ACHN (cell line): Measurements from ENCODE around the gene INO80.
A peak's percentile ranks its signal among the peaks of the same experiment; 100 is the strongest.
"Not testable (repeated sequence)": the region's sequence is repeated elsewhere in the genome, so short reads cannot be mapped to it uniquely, and the experiment has no call there.

ENCODE experiments used
- DNase-seq: peaks from one replicate; pipeline ENCODE4 v3.0.0-alpha.2; 2015
- in situ Hi-C: cut with HindIII; loops from 2 replicates; pipeline ENCODE4 v1.10.0; 2017; ENCODE audit warnings: low sequenced_read_pairs, low pct_ligation_motif_present, low pct_unique_long_range_greater_than_20kb

The INO80 gene

DNA sequence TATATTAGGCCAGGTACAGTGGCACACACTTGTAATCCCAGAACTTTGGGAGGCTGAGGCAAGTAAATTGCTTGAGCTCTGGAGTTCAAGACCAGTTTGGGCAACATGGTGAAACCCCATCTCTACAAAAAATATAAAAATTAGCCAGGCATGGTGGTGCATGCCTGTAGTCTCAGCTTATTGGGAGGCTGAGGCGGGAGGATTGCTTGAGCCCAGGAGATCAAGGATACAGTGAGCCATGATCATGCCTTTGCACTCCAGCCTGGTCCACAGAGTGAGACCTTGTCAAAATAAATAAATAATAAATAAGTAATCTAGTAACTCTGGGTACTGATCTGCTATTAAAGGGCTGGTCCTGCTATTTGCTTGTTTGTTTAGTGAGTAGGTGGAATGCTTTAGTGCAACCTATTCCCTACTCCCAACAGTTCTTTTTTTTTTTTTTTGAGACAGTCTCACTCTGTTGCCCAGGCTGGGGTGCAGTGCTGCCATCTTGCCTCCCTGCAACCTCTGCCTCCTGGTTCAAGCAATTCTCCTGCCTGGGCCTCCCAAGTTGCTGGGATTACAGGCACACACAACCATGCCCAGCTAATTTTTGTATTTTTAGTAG lies 9.1 kb upstream of the INO80 start:
- in situ Hi-C loops, result no loop called here
- DNase-seq, result no peak

DNA sequence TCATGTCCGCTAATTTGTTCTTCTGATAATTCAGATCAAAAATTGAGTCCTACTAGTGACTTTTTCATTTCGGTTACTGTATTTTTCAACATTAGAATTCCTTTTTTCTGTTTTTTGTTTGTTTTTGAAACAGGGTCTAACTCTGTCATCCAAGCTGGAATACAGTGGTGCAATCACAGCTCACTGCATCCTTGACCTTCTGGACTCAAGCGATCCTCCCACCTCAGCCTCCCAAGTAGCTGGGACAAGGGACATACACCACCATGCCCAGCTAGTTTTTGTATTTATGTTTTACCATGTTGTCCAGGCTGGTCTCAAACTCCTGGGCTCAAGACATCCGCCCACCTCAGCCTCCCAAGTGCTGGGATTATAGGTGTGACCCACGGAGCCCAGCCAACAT lies 8.0 kb upstream of the INO80 start:
- DNase-seq, result no peak
- in situ Hi-C loops, result no loop called here

DNA sequence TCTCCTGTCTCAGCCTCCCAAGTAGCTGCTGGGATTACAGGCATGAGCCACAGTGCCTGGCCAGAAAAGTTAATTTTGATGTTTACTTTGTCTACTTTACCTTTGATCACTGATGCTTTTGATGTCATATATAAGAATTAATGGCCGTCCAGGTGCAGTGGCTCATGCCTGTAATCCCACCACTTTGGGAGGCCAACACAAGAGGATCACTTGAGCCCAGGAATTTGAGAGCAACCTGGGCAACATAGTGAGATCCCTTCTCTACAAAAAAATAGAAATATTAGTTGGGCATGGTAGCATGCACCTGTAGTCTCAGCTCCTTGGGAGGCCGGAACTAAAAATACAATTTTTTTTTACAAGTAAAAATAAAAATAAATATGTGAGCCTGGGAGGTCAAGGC lies 6.8 kb upstream of the INO80 start:
- no peak for DNase-seq
- in situ Hi-C loops, result no loop called here

DNA sequence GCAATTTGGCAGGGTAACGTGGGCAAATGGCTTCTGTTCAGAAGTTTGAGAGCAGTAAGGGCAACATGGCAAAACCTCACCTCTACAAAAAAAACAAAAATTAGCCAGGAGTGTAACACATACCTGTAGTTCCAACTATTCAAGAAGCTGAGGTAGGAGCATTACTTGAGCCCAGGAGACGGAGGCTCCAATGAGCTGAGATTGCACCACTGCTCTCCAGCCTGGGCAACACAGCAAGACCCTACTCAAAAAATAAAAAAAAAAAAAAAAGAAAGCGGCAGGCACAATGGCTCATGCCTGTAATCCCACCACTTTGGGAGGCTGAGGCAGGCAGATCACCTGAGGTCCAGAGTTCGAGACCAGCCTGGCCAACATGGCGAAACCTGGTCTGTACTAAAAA lies 5.9 kb upstream of the INO80 start:
- in situ Hi-C loops, result no loop called here
- no peak for DNase-seq

DNA sequence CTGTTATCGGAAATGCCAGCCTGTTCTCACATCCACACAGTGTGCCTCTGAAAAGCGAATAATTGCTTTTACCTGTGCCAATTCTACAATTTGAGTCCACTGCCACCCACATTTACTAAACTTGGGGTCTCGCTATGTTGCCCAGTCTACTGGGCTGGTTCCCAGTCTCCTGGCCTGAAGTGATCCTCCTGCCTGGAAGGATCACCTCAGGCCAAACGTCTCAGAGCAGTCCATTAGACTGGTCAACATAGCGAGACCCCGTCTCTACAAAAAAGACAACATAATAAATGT lies 827 bp upstream of the INO80 start:
- in situ Hi-C loops, result no loop called here
- DNase-seq, result no peak

DNA sequence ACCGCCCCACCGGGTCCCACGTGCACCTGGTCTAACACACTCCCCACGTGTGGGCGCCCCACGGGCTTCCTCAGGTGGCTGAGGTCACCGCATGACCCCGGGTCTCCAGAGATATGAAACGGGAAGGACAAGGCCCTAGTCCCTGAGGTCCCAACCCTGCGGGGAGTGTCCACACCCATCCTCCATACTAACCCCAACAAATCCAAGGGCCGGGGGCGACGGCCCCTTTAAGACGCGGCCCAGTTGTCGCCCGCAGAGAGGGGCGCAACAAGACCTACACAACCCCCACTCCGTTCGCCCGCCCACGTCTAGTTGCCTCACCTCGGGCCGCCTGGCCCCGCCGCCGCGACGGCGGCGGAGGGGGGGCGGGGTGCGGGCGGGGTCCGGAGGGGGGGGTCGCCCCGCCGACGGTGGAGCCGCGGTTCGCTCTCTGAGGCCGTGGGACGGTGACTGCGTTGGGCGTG lies 396 bp downstream of the INO80 start:
- in situ Hi-C loops, result no loop called here
- DNase-seq, result peak; percentile 35

DNA sequence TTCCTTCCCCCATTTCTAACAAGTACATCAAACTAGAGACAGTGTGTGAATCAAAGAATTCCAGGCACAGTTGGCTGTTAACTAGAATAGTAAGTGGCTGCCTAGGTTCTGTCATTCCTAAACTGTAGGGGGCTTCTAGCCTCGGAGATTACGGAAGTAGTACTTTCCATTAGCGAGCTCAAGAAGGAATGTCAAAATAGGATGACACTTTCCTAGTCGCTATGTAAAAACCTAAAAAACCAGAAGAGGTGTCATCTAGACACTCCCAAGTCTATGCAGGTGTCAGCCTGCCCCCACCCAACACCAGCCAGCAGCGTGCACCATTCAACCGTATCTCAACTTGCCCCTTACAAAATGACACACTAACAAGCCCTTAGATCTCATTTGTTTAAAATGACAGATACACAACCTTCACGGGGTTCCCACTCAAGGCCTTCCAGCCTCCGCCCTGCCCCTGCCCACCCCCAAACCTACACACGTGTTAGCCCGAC lies 874 bp downstream of the INO80 start:
- DNase-seq, result peak; percentile 46
- in situ Hi-C loops, result no loop called here

DNA sequence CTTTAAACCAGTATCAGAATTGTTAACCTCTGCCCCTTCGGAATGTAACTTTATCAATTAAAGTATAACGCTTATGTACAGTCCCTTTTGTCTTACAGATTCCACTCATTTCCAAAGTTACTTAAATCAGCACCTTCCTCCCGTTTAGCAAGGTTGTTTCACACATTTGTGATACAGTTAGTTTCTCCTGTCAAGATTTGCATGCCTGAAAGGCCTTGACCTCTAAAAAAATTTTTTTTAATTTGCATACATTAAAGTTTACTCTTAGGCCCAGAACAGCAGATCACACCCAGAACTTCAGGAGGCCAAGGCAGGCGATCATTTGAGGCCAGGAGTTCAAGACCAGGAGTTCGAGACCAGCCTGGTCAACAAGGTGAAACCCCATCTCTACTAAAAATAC lies 9.1 kb downstream of the INO80 start:
- in situ Hi-C loops, result no loop called here
- DNase-seq, result no peak

DNA sequence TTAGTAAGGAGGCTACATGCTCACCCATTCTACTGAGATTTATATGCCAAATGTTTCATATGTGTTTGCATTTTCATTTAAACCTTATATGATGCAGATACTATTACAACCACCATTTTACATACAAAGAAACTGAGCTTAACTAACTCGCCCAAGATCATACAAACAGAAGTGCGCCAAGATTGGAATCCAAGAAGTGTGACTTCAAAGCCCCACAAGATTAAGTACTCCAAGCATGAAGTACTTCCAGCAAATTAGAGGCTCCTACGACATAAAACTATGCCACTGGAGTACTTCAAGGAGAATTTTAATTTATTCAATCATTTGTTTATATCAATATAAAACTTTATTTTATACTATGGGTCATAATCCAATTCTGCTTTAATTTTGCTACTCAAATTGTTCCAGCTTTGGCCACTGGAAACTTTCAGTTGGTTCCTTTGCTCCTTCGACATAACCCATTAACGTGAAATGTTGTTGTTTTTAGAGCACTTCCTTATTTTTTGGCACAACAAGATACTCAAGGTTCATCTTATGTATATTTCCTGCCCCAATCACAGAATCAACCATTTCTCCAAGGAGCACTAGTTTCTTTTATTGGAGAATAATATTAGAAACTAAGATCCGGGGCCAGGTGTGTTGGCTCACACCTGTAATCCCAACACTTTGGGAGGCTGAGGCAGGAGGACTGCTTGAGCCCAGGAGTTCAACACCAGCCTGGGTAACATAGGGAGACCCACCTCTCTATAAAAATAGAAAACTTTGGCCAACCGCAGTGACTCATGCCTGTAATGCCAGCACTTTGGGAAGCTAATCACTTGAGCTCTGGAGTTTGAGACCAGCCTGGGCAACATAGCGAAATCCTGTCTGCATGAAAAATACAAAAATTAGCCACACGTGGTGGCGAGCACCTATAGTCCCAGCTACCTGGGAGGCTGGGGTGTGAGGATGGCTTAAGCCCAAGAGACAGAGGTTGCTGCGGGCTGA lies 10.4 kb downstream of the INO80 start:
- in situ Hi-C loops, result no loop called here

DNA sequence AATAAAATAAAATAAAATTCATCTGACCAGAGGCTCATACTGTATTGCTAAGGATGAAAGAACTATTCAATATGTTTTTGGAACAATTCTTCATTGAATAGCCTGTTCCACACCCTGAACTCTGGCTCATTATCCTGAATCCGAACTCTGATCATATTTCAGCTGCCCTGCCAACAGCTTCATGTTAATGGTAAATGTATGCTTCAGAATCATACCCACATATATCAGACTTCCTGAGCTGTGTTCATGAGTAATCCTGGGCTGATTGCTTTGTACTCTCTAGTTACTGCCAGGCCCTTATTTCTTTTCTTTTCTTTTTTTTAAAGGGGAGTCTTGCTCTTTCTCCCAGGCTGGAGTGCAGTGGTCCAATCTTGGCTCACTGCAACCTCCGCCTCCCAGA lies 11.8 kb downstream of the INO80 start:
- no peak for DNase-seq
- in situ Hi-C loops, result no loop called here

More for the DNA sequence above, 10.4 kb downstream of the INO80 start:
- no peak for DNase-seq

DNA sequence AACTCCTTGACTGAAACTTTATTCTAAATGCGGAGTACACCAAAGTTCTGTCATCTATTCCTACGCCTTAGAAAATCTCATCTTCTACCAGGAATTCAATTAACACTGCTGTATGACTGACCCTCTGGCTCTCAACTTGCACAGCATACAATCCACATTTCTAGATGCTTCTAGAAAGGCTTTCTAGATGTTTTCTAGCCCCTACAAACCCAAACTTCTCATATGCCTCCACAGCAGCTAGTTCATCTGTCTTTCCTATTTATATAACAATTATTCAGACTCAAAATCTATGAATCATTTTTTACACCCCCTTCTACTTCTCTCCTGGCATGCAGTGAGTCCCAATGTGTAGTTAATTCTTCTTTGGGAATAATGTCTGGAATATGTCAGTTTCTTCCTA lies 13.2 kb downstream of the INO80 start:
- in situ Hi-C loops, result no loop called here
- DNase-seq, result no peak

DNA sequence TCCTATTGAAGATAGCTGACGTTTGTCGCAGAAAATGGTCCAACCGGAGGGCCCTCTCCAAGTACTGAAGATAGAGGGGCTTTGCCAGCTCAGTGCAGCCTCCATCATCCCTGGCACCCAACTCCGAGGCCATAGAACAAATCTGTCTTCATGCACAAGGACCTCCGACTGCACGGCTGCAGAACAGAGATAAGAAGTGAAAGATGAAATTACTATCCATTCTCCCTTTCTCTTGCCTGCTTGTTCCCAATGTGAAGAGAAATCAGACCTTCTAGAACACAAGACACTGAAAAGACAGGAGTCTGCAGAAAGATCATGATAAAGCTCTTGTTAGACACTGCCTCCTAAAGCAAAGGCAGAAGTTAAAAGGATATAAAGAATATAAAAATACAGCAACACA lies 19.9 kb downstream of the INO80 start:
- no peak for DNase-seq
- in situ Hi-C loops, result no loop called here

DNA sequence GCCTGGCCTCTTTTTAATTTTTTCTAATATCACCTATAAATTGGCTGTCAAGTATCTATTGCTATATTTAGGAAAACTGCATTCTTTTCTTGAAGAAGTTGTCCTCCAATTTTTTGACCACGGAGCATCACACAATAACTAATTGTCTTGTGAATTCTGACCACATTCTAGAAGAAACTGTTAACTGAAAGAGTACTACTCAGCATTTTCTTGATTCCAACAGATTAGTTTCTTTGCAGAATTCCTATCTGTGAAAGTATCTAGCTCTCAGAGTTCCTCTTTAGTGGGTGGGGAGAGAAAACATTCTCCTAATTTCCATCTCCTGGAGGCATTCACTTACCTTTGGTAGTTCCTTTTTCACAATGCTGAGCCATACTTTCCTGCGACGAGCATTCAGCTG lies 31.1 kb downstream of the INO80 start:
- in situ Hi-C loops, result no loop called here
- no peak for DNase-seq

DNA sequence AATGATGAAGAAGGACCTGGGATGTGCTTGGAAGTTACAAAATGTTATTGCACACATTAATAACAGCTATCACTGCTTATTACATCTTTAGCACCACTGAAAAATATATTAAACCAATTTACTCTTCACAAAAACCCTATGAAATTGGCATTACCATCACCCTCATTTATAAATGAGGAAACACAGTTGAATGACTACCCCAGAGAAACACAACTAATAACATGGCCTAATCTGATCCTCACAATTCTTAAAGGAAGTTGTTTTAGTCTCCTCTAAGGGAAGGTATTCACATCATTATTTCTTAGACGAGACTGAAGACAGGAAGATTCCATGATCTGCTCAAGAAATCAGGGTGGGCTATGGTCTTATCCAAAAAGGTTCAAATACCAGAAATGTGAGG lies 35.9 kb downstream of the INO80 start:
- in situ Hi-C loops, result no loop called here
- no peak for DNase-seq

DNA sequence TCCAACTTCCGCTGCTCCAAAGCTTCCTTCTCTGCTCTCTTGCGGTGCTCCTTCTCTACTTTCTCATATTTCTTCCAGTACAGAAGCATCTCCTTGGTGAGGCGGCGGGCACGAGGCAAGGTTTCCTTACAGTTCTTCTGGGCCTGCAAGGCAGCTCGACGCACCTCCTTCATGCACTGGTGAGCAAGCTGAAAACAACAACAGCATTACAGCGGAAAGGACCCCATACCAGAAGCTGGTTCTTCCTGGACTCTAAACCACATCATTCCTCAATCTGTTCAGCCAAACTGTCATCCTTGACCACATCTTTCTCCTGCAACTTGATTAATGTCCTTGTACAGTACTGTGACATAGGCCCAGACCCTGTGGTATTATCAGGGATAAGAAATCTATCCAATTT lies 36.4 kb downstream of the INO80 start:
- in situ Hi-C loops, result no loop called here
- DNase-seq, result no peak

DNA sequence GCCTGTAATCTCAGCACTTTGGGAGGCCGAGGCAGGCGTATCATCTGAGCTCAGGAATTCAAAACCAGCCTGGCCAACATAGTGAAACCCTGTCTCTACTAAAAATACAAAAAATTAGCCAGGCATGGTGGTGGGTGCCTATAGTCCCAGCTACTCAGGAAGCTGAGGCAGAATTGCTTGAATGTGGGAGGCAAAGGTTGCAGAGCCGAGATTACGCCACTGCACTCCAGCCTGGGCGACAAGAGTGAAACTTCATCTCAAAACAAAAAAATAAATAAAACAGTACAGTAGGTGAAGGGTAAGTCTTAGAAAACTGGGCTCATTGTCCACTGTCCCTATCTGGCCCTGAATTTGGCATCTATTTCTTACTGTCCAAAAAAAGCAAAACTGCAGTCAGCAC lies 37.2 kb downstream of the INO80 start:
- in situ Hi-C loops, DNase-seq: not testable (repeated sequence)

DNA sequence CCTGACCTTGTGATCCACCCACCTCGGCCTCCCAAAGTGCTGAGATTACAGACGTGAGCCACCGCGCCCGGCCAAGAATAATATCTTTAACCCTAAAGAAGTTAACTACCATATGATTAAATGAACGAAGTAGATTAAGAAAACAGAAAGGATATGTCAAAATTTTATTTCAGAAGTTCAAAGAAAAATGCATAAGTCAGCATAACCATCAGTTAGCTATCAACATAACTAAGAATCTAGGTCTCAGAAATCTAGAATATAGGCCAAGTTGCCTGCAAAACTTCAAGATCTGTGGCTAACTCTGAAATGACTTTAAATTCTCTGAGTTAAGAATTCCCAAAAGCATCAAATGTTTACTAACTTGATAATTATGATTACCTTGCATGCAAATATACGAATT lies 38.0 kb downstream of the INO80 start:
- DNase-seq, result no peak
- in situ Hi-C loops, result no loop called here

DNA sequence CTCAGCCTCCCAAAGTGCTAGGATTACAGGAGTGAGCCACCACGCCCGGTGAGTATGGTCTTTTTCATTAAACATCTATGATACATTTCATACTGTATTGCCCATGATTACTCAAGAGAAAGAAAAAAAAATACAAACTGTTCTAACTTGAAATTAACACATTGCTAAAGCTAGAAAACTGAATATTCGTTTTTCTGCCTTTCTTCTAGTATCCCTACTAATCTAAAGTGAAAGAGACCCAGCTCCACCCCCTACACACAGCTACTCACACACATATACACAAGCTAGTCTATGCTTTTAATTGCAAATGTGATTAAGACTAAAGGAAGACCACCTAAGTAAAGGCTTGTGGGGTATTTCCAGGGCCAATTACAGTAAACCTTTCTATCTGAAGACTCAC lies 43.1 kb downstream of the INO80 start:
- no peak for DNase-seq
- in situ Hi-C loops, result no loop called here

DNA sequence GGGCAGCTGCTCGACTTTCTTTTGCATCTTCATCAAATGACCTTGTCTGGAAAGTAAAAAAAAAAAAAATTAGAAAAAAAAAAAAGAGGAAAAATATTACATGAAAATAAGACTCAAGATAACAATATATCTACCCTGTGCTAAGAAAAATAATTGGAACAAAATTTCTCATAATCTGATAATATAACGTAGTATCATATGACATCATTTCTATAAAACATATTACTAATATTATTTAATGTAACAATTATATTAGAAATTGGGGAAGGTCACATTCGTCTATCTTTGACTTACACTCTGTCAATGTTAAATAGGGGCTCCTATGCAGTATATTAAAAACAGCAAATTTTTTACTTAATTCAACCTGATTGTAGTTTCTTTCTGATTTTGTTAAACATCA lies 44.1 kb downstream of the INO80 start:
- in situ Hi-C loops, result no loop called here
- no peak for DNase-seq

DNA sequence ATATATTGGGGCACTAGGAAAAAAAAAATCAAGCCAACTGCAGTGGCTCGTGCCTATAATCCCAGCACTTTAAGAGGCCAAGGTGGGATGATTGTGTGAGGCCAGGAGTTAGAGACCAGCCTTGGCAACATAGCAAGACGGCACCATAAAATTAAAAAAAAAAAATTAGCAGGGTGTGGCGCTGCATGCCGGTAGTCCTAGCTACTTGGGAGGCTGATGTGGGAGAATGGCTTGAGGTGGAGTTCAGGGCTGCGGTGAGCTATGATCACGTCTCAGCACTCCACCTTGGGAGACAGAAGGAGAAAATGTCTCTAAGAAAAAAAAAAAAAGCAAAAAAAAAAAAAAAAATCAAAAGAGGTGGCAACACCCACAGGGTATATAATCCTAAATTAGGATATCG lies 49.6 kb downstream of the INO80 start:
- in situ Hi-C loops, result no loop called here
- DNase-seq, result no peak
